ENCODE data around the gene MARCHF3. TPM values are rescaled to one million over a fixed set of nuclear protein-coding genes. Genes with fewer than 3 reads are reported as not detected.

Gene MARCHF3
- total RNA-seq, 4 donors from 2014 or later, result 6.2 to 11.9 (median 8.1) TPM

DNA sequence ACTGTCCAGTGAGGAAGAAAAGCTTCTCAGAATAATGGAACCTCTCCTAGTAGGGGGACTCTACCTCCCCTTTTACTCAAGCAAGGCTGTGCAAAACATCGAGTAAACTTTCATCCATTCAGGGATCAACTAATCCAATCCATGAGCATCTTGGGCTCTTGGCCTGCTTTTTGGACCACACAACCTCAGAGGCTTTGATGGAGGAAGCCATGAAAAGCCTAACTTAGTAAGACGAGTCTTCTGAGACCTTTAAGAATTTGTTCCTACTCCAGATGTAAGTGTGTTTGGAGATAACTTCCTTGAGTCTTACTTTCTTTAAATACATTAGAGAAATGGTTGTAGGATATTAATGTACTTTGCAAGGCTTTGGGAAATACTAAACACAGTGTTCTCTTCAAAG lies 49.1 kb downstream of the MARCHF3 start:
- intact Hi-C loops (cut with DNase I; ENCODE audit: low total_unique reads), result no loop called here
- H3K4me3 ChIP-seq, result no peak overlapping the region
- no peak for TF ChIP-seq POLR2A (IDR thresholded peaks at IDR 0.05)
- TF ChIP-seq, protein P1, sequence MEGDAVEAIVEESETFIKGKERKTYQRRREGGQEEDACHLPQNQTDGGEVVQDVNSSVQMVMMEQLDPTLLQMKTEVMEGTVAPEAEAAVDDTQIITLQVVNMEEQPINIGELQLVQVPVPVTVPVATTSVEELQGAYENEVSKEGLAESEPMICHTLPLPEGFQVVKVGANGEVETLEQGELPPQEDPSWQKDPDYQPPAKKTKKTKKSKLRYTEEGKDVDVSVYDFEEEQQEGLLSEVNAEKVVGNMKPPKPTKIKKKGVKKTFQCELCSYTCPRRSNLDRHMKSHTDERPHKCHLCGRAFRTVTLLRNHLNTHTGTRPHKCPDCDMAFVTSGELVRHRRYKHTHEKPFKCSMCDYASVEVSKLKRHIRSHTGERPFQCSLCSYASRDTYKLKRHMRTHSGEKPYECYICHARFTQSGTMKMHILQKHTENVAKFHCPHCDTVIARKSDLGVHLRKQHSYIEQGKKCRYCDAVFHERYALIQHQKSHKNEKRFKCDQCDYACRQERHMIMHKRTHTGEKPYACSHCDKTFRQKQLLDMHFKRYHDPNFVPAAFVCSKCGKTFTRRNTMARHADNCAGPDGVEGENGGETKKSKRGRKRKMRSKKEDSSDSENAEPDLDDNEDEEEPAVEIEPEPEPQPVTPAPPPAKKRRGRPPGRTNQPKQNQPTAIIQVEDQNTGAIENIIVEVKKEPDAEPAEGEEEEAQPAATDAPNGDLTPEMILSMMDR (IDR thresholded peaks at IDR 0.05), result no peak

DNA sequence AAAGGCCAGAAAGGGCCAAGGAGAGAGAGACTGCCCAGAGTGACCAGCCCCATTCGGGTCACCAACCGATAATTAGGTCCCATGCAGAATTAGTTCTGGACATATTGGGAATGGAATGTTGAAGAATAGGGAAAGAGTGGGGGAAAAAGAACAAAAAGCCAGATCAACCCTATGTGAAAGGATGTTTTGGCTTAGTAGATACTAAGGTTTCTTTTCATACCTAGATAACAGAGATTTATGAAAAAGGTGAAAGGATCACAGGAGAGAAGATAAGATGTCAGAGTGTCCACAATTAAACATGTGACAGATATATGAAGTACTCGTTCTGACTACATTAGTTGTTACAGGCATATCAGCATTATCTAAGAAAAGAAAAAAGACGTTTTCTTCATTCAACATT lies 52.1 kb downstream of the MARCHF3 start:
- no peak overlapping the region for H3K4me3 ChIP-seq
- intact Hi-C loops (cut with DNase I; ENCODE audit: low total_unique reads), result no loop called here
- DNase-seq, result no peak
- no peaks in the 10 kb centered on the region for H3K36me3 ChIP-seq
- no peaks in the 10 kb centered on the region for H3K27me3 ChIP-seq
- H3K27ac ChIP-seq, result no peak overlapping the region
- no peak for TF ChIP-seq POLR2A (IDR thresholded peaks at IDR 0.05)
- TF ChIP-seq, protein P1 (IDR thresholded peaks at IDR 0.05), result no peak
- no peaks in the 10 kb centered on the region for H3K4me1 ChIP-seq
- no peaks in the 10 kb centered on the region for H3K9me3 ChIP-seq

More for the DNA sequence above, 49.1 kb downstream of the MARCHF3 start:
- H3K9me3 ChIP-seq, result no peaks in the 10 kb centered on the region
- H3K4me1 ChIP-seq, result no peaks in the 10 kb centered on the region
- no peak for DNase-seq
- no peaks in the 10 kb centered on the region for H3K36me3 ChIP-seq
- H3K27ac ChIP-seq, result no peak overlapping the region
- no peaks in the 10 kb centered on the region for H3K27me3 ChIP-seq

DNA sequence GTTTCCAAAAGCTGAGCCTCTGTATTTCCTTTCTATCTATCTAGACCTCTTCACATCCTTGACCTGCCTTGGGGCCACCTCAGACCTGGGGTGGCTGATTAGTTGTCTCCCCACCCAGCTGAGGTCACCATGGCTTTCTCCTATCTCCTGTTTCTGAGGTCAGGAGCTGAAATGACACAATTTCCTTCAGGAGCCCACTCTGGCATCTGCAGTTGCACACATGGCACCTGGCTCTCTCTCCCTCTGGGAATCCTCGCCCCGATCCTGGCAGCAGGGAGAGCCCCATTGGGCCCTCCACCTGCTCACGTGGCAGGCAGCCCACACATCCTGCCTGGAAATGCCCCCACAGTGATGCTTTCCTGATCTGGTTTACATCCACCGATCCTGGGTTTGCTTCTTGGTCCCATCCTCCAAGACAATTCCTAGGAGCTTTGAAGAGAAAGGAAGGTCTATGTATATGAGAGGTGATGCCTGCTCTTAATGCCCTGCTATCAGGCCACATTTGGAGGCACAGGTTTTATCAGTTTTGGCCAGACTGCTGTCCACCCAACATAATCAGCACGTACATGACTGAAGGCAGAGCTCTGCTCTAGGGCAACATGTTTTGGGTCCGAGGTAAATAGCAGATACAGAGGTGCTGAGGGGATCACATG lies 53.7 kb downstream of the MARCHF3 start:
- TF ChIP-seq, protein P1 (IDR thresholded peaks at IDR 0.05), result no peak
- no peak for TF ChIP-seq POLR2A (IDR thresholded peaks at IDR 0.05)
- H3K4me1 ChIP-seq, result no peaks in the 10 kb centered on the region
- no peaks in the 10 kb centered on the region for H3K9me3 ChIP-seq
- H3K27ac ChIP-seq, result no peak overlapping the region
- DNase-seq, result no peak
- no peaks in the 10 kb centered on the region for H3K27me3 ChIP-seq
- intact Hi-C loops (cut with DNase I; ENCODE audit: low total_unique reads), result no loop called here
- no peaks in the 10 kb centered on the region for H3K36me3 ChIP-seq
- H3K4me3 ChIP-seq, result no peak overlapping the region

DNA sequence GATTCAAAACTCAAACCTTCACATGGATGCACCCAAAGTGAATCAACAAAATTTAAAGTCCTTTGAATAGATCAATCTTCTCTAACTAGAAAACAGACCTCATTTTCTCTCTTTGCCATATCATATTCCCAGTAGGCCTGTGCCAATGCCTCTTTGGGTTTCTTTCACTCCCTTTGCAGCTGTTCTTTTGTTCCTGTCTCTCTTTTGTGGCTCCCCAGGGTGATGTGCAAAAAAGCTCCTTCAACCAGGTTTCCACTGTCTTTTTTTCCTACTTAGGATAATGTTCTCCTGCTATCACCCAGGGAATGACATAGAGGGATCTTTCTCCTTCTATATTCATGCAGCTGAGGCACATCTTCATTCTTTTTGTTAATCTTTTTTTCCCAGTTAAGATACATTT lies 54.6 kb downstream of the MARCHF3 start:
- no peak for DNase-seq
- Histone ChIP-seq H3K27ac (no peak overlapping the region), H3K4me3 (no peak overlapping the region), H3K4me1 (no peaks in the 10 kb centered on the region), H3K27me3 (no peaks in the 10 kb centered on the region), H3K36me3 (no peaks in the 10 kb centered on the region), H3K9me3 (no peaks in the 10 kb centered on the region)
- intact Hi-C loops (cut with DNase I; ENCODE audit: low total_unique reads), result no loop called here
- TF ChIP-seq, protein P1 (IDR thresholded peaks at IDR 0.05), result no peak
- TF ChIP-seq POLR2A (IDR thresholded peaks at IDR 0.05), result no peak

DNA sequence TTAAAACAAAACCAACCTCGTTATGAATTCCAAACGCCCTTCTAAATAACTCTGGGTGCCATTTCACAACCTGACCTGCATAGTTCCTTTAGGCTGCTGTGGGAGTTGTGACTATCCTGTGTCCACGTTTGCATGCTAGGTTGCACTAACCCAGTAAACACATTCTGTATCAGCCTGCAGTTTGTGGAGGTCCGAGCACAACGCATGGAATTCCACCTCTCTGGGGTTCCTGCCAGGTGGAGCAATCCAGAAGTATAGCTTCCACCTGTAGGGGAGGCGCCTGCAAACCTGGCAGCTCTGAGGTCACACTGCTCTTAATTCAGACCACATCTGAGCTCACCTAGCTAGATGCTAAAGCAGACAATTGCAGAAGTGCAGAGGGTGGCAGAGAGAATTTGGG lies 57.2 kb downstream of the MARCHF3 start:
- no peaks in the 10 kb centered on the region for H3K4me1 ChIP-seq
- intact Hi-C loops (cut with DNase I; ENCODE audit: low total_unique reads), result no loop called here
- no peak overlapping the region for H3K27ac ChIP-seq
- no peak for DNase-seq
- no peaks in the 10 kb centered on the region for H3K36me3 ChIP-seq
- TF ChIP-seq POLR2A (IDR thresholded peaks at IDR 0.05), result no peak
- TF ChIP-seq, protein P1 (IDR thresholded peaks at IDR 0.05), result no peak
- no peaks in the 10 kb centered on the region for H3K9me3 ChIP-seq
- H3K4me3 ChIP-seq, result no peak overlapping the region
- no peaks in the 10 kb centered on the region for H3K27me3 ChIP-seq
